ENCODE measurements around the gene PMAIP1.
A peak's percentile ranks its signal among the peaks of the same experiment; 100 is the strongest.

Gene PMAIP1

DNA sequence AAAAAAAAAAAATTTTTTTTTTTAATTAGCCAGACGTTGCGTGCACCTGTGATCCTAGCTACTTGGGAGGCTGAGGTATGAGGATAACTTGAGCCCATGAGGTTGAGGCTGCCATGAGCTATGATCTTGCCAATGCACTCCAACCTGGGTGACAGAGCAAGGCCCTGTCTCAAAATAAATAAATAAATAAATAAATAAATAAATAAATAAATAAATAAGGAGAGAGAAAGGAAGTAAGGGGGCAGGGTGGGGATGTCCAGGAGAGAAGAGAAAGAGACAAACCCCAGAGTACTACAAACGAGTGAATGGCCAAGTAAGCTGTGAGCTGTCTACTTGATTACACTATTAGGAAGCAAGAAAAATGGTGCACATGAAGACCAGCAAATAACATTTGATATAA is 7.7 kb upstream of the PMAIP1 start:
- TF ChIP-seq CTCF (conservative IDR thresholded peaks at IDR 0.05; ENCODE audit: low read depth, low read length): no peak
- no peak for DNase-seq (ENCODE audit: low read depth)
- no peak overlapping the region for H3K4me3 ChIP-seq (ENCODE audit: low read length)

- no peak overlapping the region for H3K4me3 ChIP-seq (ENCODE audit: low read length)
- no peak for TF ChIP-seq CTCF (conservative IDR thresholded peaks at IDR 0.05; ENCODE audit: low read depth, low read length)
- no peak for DNase-seq (ENCODE audit: low read depth)
These were observed 5.8 kb upstream of the PMAIP1 start for GRCh38 chr18:59893971-59894370.

DNA sequence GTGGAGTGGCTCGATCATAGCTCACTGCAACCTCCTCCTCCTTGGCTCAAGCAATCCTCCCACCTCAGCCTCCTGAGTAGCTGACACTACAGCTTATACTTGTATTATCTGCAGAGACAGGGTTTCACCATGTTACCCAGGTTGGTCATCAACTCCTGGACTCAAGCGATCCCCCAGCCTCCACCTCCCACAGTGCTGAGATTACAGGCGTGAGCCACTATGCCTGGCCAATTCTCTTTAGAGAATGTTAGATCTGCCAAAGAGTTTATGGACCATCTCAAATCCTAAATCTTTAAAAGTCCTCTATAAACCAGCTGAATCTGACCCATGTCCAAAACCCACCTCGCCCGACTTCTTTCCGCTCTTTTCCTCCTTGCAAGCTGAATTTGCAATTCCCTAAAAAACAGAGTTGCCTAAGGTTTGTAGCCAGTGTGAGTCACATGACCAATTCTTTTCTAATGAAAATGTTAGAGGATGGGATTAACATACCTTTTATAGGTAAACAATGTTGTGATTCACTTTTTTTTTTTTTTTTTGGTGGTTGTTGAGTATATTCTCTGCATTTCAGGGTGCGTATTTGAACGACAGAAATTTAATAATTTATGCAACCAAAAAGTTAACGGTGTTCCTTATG is 2.4 kb upstream of the PMAIP1 start:
- no peak for TF ChIP-seq CTCF (conservative IDR thresholded peaks at IDR 0.05; ENCODE audit: low read depth, low read length)
- no peak for DNase-seq (ENCODE audit: low read depth)
- H3K4me3 ChIP-seq (ENCODE audit: low read length): no peak overlapping the region

DNA sequence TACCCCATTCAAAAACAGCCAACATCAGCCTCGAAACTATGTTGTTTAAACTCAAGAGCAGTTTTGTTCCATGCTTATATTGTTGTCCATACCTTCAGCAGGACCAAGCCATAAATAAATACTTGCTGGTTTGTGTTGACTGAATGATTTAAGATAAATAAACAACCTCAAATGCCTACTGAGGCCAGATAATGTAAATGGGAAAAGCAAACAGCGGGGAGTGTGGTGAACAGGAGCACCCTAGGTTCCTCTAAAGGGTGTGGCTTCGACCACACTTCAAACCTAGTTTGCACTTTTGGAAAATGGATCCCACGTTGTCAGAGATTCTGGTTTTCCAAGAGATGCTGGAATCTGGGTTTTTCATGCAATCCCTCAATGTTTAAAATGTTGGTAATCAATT is 1.7 kb upstream of the PMAIP1 start:
- H3K4me3 ChIP-seq (ENCODE audit: low read length): no peak overlapping the region
- no peak for TF ChIP-seq CTCF (conservative IDR thresholded peaks at IDR 0.05; ENCODE audit: low read depth, low read length)
- DNase-seq (ENCODE audit: low read depth): no peak

DNA sequence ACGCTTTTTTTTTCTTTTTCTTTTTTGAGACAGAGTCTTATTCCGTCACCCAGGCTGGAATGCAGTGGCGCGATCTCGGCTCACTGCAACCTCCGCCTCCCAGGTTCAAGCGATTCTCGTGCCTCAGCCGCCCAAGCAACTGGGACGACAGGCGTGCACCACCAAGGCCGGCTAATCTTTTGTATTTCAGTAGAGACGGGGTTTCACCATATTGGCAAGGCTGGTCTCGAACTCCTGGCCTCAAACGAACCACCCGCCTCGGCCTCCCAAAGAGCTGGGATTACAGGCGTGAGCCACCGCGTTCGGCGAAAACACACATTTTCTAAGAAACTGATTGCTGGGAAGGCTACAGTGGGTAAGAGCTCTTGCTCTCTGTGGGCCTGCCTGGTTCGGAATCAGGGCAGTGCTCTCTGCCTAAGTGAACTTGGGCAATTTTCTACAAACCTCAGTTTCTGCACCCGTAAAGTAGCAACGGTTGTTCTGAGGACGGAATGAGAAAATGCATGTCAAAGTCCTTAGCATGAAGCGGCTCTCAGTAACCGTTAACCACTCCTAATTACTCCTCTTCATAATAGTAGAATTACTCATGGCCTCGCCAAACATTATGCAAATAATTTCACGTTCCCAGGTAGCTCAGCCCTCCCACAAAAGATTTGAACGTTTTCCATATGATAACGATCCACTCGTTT is 1.0 kb upstream of the PMAIP1 start:
- peak overlapping the region; percentile 84 for H3K4me3 ChIP-seq (ENCODE audit: low read length)
- no peak for TF ChIP-seq CTCF (conservative IDR thresholded peaks at IDR 0.05; ENCODE audit: low read depth, low read length)
- DNase-seq (ENCODE audit: low read depth): no peak

DNA sequence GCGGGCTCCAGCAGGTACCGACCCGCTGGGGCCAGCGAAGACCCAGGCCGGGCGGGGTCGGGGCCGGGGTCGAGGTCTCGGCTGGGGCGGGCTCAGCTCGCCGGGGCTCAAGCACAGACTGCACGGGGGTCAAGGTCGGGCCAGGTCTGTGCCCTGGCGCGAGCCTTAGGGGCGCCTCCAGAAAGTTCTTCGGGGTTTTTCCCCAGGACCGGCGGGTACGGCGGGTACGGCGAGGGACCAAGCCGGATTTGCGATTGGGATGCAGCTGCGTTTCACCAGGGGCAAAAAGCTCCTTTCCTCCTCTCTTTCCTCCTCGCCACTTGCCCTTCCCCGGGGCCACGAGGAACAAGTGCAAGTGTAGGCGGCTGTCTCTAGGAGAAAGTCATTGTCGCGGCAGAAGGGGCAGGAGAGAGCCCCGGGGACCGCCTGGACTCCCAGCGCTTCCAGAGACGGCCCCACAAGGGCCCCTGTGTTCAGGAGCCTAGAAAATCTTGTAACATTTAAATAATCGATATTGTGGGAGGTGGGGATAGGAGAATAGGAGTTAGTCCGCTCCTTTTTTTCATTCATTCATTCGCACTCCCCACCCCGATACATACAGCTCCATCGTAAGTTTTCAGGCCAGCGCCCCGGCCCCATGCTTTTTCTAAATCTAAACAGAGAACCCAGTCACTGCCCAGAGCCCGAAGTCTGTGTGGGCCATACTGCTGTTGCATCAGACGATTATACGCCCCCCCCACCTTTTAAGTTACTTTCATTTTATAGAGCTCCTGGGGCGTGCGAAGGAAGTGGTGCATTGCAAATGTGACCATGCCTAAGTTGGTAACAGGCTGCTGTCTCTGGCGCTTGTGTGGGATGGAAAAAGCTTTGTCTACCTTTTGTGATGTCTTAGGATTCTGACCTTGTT is 679 bp downstream of the PMAIP1 start:
- TF ChIP-seq CTCF (conservative IDR thresholded peaks at IDR 0.05; ENCODE audit: low read depth, low read length): no peak
- DNase-seq (ENCODE audit: low read depth): peak; percentile 46
- H3K4me3 ChIP-seq (ENCODE audit: low read length): peak overlapping the region; percentile 84
